GM10266 (cell line): Measurements from ENCODE around the gene ANO2.

Experiments used
- DNase-seq: peaks from one replicate; pipeline ENCODE4 v3.0.0; 2012; ENCODE audit errors: extremely low spot score
- CTCF ChIP-seq: IDR thresholded peaks from 2 replicates; pipeline ENCODE4 v1.5.1; 2012; ENCODE audit warnings: mild to moderate bottlenecking, low read depth; ENCODE audit not compliant: control insufficient read depth, insufficient read depth; ENCODE audit errors: missing control alignments

Gene ANO2

GRCh38 chr12:5925646-5926045, 19.4 kb downstream of the ANO2 start:
- DNase-seq = no peak
- no peak for TF ChIP-seq CTCF

- no peak for DNase-seq
- no peak for TF ChIP-seq CTCF
These were observed 20.7 kb downstream of the ANO2 start for GRCh38 chr12:5924342-5924741.

GRCh38 chr12:5923751-5924150, 21.3 kb downstream of the ANO2 start:
- TF ChIP-seq CTCF = no peak
- DNase-seq = no peak

GRCh38 chr12:5923043-5923605, 21.9 kb downstream of the ANO2 start:
- no peak for TF ChIP-seq CTCF
- no peak for DNase-seq

GRCh38 chr12:5921966-5922899, 22.8 kb downstream of the ANO2 start:
- no peak for TF ChIP-seq CTCF
- DNase-seq = no peak

GRCh38 chr12:5921027-5921909, 23.8 kb downstream of the ANO2 start:
- no peak for DNase-seq
- no peak for TF ChIP-seq CTCF
